ENCODE data around the gene RAB5IF. TPM values are rescaled to one million over a fixed set of nuclear protein-coding genes. Genes with fewer than 3 reads are reported as not detected.
A peak's percentile ranks its signal among the peaks of the same experiment; 100 is the strongest.

RAB5IF gene
- total and polyA plus RNA-seq, 10 of the 15 experiments (the other 5 are each of a cell fraction or from before 2014, with no cell fraction given): 19.4 to 246 (median 92.0) TPM

- TF ChIP-seq ZNF274 (IDR thresholded peaks at IDR 0.05; ENCODE audit: insufficient read depth, insufficient read length) (no peak), SIN3A (IDR thresholded peaks at IDR 0.05; ENCODE audit: low read depth, low read length) (no peak; the same call in 1 of the 2 replicates), CHD2 (IDR thresholded peaks at IDR 0.05; ENCODE audit: borderline replicate concordance, low read depth, low read length) (no peak), BCL3 (IDR thresholded peaks at IDR 0.05; ENCODE audit: borderline replicate concordance, insufficient read depth, low read depth, low read length, poor library complexity, severe bottlenecking) (no peak)
Observed at GRCh38 chr20:36574366-36575135, 31.0 kb upstream of the RAB5IF start (continued).

GRCh38 chr20:36576081-36576445, 29.5 kb upstream of the RAB5IF start:
- H3K36me3 ChIP-seq (ENCODE audit: control insufficient read depth in 2 of 2, insufficient read depth in 2 of 2, low read length in 1 of 2): peaks cover 17 to 18% of the 10 kb centered on the region in 2 experiments; a peak in 3 of 4 replicates
- H4K20me1 ChIP-seq (ENCODE audit: control insufficient read depth, insufficient read depth): peaks cover 8% of the 10 kb centered on the region; the same call in 1 of the 2 replicates
- H3K4me2 ChIP-seq (ENCODE audit: control insufficient read depth, insufficient read depth): peak overlapping the region; percentile 94
- H3K79me2 ChIP-seq (ENCODE audit: control insufficient read depth, insufficient read depth, low read length): peaks cover 54% of the 10 kb centered on the region
- ChIA-PET POLR2A (interaction anchor here (0.7 to 10.1 kb wide), 6 partner anchors 14 to 1198 kb away, joined by 3 to 87 read pairs (median 30); partner anchors contain the start of gene RAB5IF), CTCF (interaction anchor here (2.3 to 9.0 kb wide), 3 partner anchors 14 to 26 kb away, joined by 19 to 94 read pairs (median 65); partner anchors contain the start of gene RAB5IF), SMC1A (ENCODE audit: uncharacterized antibody, unreplicated experiment) (interaction anchor here (0.9 to 8.2 kb wide), 7 partner anchors 10 to 103 kb away, joined by 3 to 98 read pairs (median 6); partner anchors contain the start of gene RAB5IF), RAD21 (ENCODE audit: unreplicated experiment) (interaction anchor here (0.8 to 9.0 kb wide), 4 partner anchors 14 to 259 kb away, joined by 3 to 93 read pairs (median 40); partner anchors contain the start of gene RAB5IF)
- H3K9me3 ChIP-seq (replicated peaks; ENCODE audit: control insufficient read depth, insufficient read depth, low read length): no peaks in the 10 kb centered on the region
- in situ Hi-C loops (cut with MboI): no loop called here
- H2AFZ ChIP-seq (ENCODE audit: control insufficient read depth, low read depth, low read length): no peak overlapping the region
- H3K9ac ChIP-seq (ENCODE audit: control insufficient read depth, insufficient read depth, low read length): peak overlapping the region; percentile 10
- intact Hi-C loops (cut with micrococcal nuclease; ENCODE audit: unreplicated experiment): loop anchor here (10.0 kb wide), 1 partner anchor 111 kb away; no protein-coding TSS in a partner anchor
- DNase-seq (ENCODE audit: low read depth, low spot score): no peak
- no peak for FAIRE-seq
- H3K4me3 ChIP-seq: peak overlapping the region; percentile 94
- H3K27ac ChIP-seq (ENCODE audit: control insufficient read depth, insufficient read depth): no peak overlapping the region
- no peaks in the 10 kb centered on the region for H3K27me3 ChIP-seq (replicated peaks in 1 of 2; ENCODE audit: control insufficient read depth in 2 of 2, insufficient read depth in 2 of 2, low read length in 1 of 2)
- ATAC-seq: no peak
- peaks cover 5% of the 10 kb centered on the region for H3K4me1 ChIP-seq (ENCODE audit: control insufficient read depth, insufficient read depth, low read length)
- WGBS (ENCODE audit: insufficient coverage, insufficient replicate concordance, low lambda C conversion rate, missing lambda C conversion rate): 64% methylated on average over 1 of the region's 1 CpG
- BruUV-seq (replicated peaks): no TSS peak
- TF ChIP-seq ELK1 (IDR thresholded peaks at IDR 0.05; ENCODE audit: low read depth, low read length) (no peak), TARDBP (IDR thresholded peaks at IDR 0.05; ENCODE audit: borderline replicate concordance) (no peak), USF1 (IDR thresholded peaks at IDR 0.05; ENCODE audit: borderline replicate concordance, extremely low read length, insufficient read depth, low read depth, low read length) (no peak), SMARCA5 (IDR thresholded peaks at IDR 0.05) (no peak), ZNF217 (IDR thresholded peaks at IDR 0.05) (no peak)
- TF ChIP-seq, protein P1, sequence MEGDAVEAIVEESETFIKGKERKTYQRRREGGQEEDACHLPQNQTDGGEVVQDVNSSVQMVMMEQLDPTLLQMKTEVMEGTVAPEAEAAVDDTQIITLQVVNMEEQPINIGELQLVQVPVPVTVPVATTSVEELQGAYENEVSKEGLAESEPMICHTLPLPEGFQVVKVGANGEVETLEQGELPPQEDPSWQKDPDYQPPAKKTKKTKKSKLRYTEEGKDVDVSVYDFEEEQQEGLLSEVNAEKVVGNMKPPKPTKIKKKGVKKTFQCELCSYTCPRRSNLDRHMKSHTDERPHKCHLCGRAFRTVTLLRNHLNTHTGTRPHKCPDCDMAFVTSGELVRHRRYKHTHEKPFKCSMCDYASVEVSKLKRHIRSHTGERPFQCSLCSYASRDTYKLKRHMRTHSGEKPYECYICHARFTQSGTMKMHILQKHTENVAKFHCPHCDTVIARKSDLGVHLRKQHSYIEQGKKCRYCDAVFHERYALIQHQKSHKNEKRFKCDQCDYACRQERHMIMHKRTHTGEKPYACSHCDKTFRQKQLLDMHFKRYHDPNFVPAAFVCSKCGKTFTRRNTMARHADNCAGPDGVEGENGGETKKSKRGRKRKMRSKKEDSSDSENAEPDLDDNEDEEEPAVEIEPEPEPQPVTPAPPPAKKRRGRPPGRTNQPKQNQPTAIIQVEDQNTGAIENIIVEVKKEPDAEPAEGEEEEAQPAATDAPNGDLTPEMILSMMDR (IDR thresholded peaks at IDR 0.05 in 2 of 3, conservative IDR thresholded peaks at IDR 0.05 in 1 of 3; ENCODE audit: control insufficient read depth in 2 of 3, extremely low read depth in 1 of 3, insufficient read depth in 1 of 3, low read depth in 3 of 3, low read length in 3 of 3): no peak

Data from GM12878 (cell line).